Myocyte (in vitro differentiated cells): ENCODE results near the gene HOATZ. TPM values are rescaled to one million over a fixed set of nuclear protein-coding genes. Genes with fewer than 3 reads are reported as not detected.

Experiments used
- DNase-seq: peaks from one replicate; pipeline ENCODE4 v3.0.0-alpha.2; 2012; ENCODE audit warnings: low read depth
- microRNA counts: library from miRNA; unstranded; fragments of <30 nt; microRNA quantifications from one replicate; lab custom pipeline; 2016
- microRNA-seq: library from miRNA; unstranded; fragments of <30 nt; microRNA quantifications from one replicate; pipeline ENCODE4, GENCODE V29; 2016
- total RNA-seq: library from RNA; depleted of rRNA; stranded (reverse); fragments of >200 nt; gene quantifications from 2 replicates; pipeline ENCODE4 v1.2.3, GENCODE V29; 2014

HOATZ gene
- total RNA-seq, 1 donor from 2014 or later, result not detected

- no peak for DNase-seq
Measured at GRCh38 chr11:111574373-111575225, 60.0 kb downstream of the HOATZ start.

GRCh38 chr11:111575740-111576139 is 61.2 kb downstream of the HOATZ start:
- DNase-seq, result no peak

- no peak for DNase-seq
Measured at GRCh38 chr11:111577821-111578220, 63.2 kb downstream of the HOATZ start.

- no peak for DNase-seq
Measured at GRCh38 chr11:111581341-111581740, 66.8 kb downstream of the HOATZ start.

- no peak for DNase-seq
Measured at GRCh38 chr11:111582163-111582562, 67.6 kb downstream of the HOATZ start.

GRCh38 chr11:111582881-111583280 is 68.3 kb downstream of the HOATZ start:
- DNase-seq, result no peak

GRCh38 chr11:111585371-111585770 is 70.8 kb downstream of the HOATZ start:
- no peak for DNase-seq

- DNase-seq, result peak; percentile 52
Measured at GRCh38 chr11:111586388-111586831, 71.8 kb downstream of the HOATZ start.

MicroRNAs encoded within 50 kb of the gene (microRNA counts, 767-probe panel; counts per million panel counts)
- not detected for microRNA hsa-miR-34b-3p (lab: Ali Mortazavi, UCI)
- microRNA hsa-miR-34c-3p (lab: Ali Mortazavi, UCI), result not detected
- microRNA hsa-miR-34c-5p (lab: Ali Mortazavi, UCI), result 4,307 counts per million, percentile 3 among the panel's probes with 10 or more counts

Small RNAs within 50 kb of the gene (microRNA-seq; reads per million reads assigned to microRNA genes)
- gene MIR34B (75.3 reads per million, percentile 51 among the genes with 10 or more reads in this experiment), gene MIR34C (1,552 reads per million, percentile 84 among the genes with 10 or more reads in this experiment)

Other genes with a start within 250 kb of the HOATZ start
- not detected in 2 replicates for gene POU2AF3, start 216.2 kb upstream of the HOATZ start, total RNA-seq
- not detected in 2 replicates for gene POU2AF1, start 135.5 kb upstream of the HOATZ start, total RNA-seq
- not detected in 2 replicates for gene BTG4, start 2.4 kb upstream of the HOATZ start, total RNA-seq
- 15.0 and 28.3 TPM in 2 replicates for gene LAYN, start 25.9 kb downstream of the HOATZ start, total RNA-seq
- gene SIK2, start 87.7 kb downstream of the HOATZ start, total RNA-seq, result 12.8 and 13.3 TPM in 2 replicates